ENCODE measurements around the gene DGKK. TPM values are rescaled to one million over a fixed set of nuclear protein-coding genes. Genes with fewer than 3 reads are reported as not detected.

DGKK gene
- total RNA-seq, 2 donors from 2014 or later = not detected

GRCh38 chrX:50403903-50404302 lies 66.7 kb downstream of the DGKK start:
- intact Hi-C loops (cut with DNase I) = no loop called here
- TF ChIP-seq POLR2A (IDR thresholded peaks at IDR 0.05) (no peak), CTCF (IDR thresholded peaks at IDR 0.05) (no peak)
- 36 to 51% methylated on average over 5 of the region's 5 CpGs for WGBS, 2 donors

GRCh38 chrX:50402886-50403285 lies 67.7 kb downstream of the DGKK start:
- intact Hi-C loops (cut with DNase I) = no loop called here
- no peaks in the 10 kb centered on the region for H3K4me1 ChIP-seq
- H3K27ac ChIP-seq = no peak overlapping the region
- DNase-seq = no peak
- no peak overlapping the region for H3K4me3 ChIP-seq
- no peak for TF ChIP-seq POLR2A (IDR thresholded peaks at IDR 0.05)
- TF ChIP-seq CTCF (IDR thresholded peaks at IDR 0.05) = no peak
- H3K9me3 ChIP-seq = no peaks in the 10 kb centered on the region
- ATAC-seq = no peak
- H3K27me3 ChIP-seq = no peaks in the 10 kb centered on the region
- no peaks in the 10 kb centered on the region for H3K36me3 ChIP-seq (replicated peaks in 1 of 2; ENCODE audit: insufficient read depth in 1 of 2, low read depth in 2 of 2)
- WGBS, 2 donors = 68 to 89% methylated on average over 2 to 3 of the region's 3 CpGs

More at GRCh38 chrX:50403903-50404302, 66.7 kb downstream of the DGKK start:
- no peak overlapping the region for H3K27ac ChIP-seq
- ATAC-seq (no peak), DNase-seq (no peak)
- H3K4me3 ChIP-seq = no peak overlapping the region
- H3K9me3 ChIP-seq = no peaks in the 10 kb centered on the region
- H3K4me1 ChIP-seq = no peaks in the 10 kb centered on the region
- no peaks in the 10 kb centered on the region for H3K27me3 ChIP-seq
- H3K36me3 ChIP-seq (replicated peaks in 1 of 2; ENCODE audit: insufficient read depth in 1 of 2, low read depth in 2 of 2) = no peaks in the 10 kb centered on the region

- WGBS, 2 donors = 11 to 21% methylated on average over 2 of the region's 2 CpGs
- Histone ChIP-seq H3K9me3 (no peaks in the 10 kb centered on the region), H3K27ac (no peak overlapping the region), H3K4me3 (no peak overlapping the region), H3K27me3 (no peaks in the 10 kb centered on the region), H3K36me3 (replicated peaks in 1 of 2; ENCODE audit: insufficient read depth in 1 of 2, low read depth in 2 of 2) (no peaks in the 10 kb centered on the region), H3K4me1 (no peaks in the 10 kb centered on the region)
- no peak for TF ChIP-seq POLR2A (IDR thresholded peaks at IDR 0.05)
- TF ChIP-seq CTCF (IDR thresholded peaks at IDR 0.05) = no peak
- ATAC-seq = no peak
- no peak for DNase-seq
- intact Hi-C loops (cut with DNase I) = no loop called here
These were observed 76.7 kb downstream of the DGKK start for GRCh38 chrX:50393902-50394301.

- TF ChIP-seq POLR2A (IDR thresholded peaks at IDR 0.05) = no peak
- TF ChIP-seq CTCF (IDR thresholded peaks at IDR 0.05) = no peak
- 59 to 66% methylated on average over 2 of the region's 2 CpGs for WGBS, 2 donors
- no peak overlapping the region for H3K4me3 ChIP-seq
- H3K4me1 ChIP-seq = no peaks in the 10 kb centered on the region
- ATAC-seq (no peak), DNase-seq (no peak)
- H3K27ac ChIP-seq = no peak overlapping the region
- H3K9me3 ChIP-seq = no peaks in the 10 kb centered on the region
- H3K27me3 ChIP-seq = no peaks in the 10 kb centered on the region
- intact Hi-C loops (cut with DNase I) = no loop called here
- no peaks in the 10 kb centered on the region for H3K36me3 ChIP-seq (replicated peaks in 1 of 2; ENCODE audit: insufficient read depth in 1 of 2, low read depth in 2 of 2)
These were observed 84.1 kb downstream of the DGKK start for GRCh38 chrX:50386520-50386919.

GRCh38 chrX:50381729-50382415 lies 88.8 kb downstream of the DGKK start:
- no peaks in the 10 kb centered on the region for H3K9me3 ChIP-seq
- H3K4me1 ChIP-seq = no peaks in the 10 kb centered on the region
- 56 to 66% methylated on average over 5 of the region's 5 CpGs for WGBS, 2 donors
- H3K27me3 ChIP-seq = no peaks in the 10 kb centered on the region
- no peak for ATAC-seq
- H3K4me3 ChIP-seq = no peak overlapping the region
- H3K36me3 ChIP-seq (replicated peaks in 1 of 2; ENCODE audit: insufficient read depth in 1 of 2, low read depth in 2 of 2) = no peaks in the 10 kb centered on the region
- intact Hi-C loops (cut with DNase I) = no loop called here
- no peak for TF ChIP-seq POLR2A (IDR thresholded peaks at IDR 0.05)
- no peak for TF ChIP-seq CTCF (IDR thresholded peaks at IDR 0.05)
- H3K27ac ChIP-seq = no peak overlapping the region
- DNase-seq = no peak
